Stimulated activated CD8-positive, alpha-beta memory T cell treated with anti-CD3 and anti-CD28 coated beads, Interleukin-4, amount 100 ng/mL, for 4 hours (primary cell): ENCODE measurements around the gene RNF175.

Experiments
- DNase-seq, 2 donors: peaks; one replicate each; pipeline ENCODE4 v3.0.0-alpha.2; 2020; ENCODE audit warnings: low read depth in 2 of 2, low spot score in 1 of 2

RNF175 gene

DNA sequence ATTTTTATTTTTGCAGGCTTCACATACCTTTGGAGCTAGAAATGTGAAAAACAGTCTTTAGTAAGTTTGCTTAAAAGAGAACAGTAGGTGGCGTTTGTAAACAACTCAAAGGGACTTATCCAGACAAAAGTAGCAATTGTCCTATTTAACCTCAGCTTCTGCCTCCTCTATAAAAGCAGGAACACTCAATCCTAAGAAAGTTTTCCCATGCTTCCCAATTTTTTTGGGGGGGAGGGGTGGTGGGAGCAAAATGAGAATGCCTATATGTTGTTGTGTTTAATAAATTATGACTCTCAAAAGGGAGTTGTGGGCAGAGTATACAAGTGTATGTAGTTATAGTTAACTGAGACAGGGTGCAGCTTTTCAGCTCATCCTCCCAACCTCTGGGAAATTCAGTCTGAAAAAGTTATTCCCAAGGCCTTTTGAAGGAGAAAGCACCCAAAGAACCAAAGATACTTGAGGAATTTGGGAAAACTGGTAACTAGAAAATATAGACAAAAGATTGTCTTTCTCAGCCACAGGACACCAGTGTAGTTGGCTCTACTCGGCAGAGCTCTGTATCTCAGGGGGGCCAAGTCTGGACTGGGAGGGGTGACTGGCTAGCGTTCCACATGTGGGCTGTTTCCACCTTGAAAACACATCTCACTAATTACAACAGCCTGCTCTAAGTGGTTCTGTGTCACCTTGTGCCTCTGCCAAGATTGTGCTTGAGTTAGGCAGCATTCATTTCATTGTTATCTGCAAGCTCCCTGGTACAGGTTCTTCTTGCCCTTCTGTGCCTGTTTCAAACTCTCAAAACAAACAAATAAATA, 26.3 kb upstream of the RNF175 start:
- no peak for DNase-seq

DNA sequence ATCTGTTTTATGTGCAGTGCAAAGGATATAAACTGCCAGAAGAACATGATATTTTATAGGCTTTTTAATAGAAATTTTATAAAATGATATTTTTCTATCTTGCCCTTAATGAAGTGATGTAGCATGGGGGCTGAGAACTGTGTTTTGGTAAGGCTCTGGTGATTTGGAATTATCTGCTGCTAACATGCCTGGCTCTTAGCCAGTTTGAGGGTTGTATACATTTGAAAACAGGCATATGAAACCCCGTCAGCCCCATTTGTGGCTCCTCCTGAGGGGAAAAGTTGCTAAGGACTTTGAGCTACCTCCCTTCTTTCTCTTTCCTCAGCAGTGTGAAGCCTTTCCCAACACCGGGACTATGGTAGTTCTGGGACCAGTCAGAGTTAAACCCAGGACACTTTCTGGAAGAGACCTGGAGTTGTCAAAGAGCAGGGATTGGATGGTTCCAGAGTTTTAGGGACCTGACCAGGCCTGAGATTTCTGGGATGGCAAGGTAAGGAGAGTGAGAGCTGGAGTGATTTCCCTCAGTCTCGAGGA, 24.4 kb upstream of the RNF175 start:
- DNase-seq = no peak

DNA sequence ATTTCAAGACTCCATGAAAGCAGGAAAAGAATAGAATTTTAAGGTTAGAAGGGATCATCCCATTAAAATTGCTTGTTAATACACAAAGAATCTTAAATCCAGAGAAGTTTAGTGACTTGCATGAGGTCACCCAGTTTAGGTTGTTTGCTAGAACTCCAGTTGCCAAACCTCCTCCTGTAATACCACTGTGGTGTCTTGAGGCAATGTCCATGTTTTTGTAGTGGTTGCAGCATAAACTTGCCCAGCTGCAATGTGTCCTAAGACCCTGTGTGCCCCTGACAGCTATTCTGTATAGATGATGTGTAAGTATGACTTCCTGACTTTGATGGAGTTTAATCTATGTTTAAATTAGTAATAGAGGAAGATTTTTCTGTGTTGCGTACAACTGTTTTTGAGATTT, 22.8 kb upstream of the RNF175 start:
- no peak for DNase-seq

DNA sequence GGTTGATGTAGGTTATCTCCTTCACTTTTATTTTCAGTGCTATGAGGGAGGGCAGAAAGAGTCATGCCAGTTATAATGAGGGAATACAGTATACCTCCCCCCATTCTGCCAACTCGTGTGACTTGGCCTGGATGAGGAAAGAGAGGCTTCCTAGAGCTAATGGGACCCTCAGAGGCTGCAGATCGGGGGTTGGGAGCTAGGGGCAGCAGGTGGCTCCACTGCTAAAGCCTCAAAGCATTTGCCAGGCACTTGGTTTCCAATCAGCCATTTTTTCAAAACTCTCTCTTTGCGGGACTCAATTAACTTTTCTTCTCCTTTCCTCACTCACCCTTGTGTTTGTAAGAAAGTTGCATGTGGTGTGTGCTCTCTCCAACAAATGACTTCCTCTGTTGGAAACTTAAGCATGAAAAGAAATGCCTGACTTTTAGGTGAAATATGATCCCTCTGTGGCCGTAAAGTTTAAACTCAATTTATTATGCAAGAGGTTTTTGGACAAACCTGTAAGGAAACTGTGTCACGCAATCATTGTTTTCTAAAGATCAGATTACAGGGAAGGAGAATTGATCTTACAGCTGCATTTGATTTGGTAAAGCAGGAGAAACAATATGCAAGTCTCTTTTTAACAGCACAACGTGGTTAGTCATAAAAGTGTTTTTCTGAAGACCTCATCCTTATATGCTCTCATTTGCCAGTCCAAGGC, 22.0 kb upstream of the RNF175 start:
- DNase-seq = no peak

DNA sequence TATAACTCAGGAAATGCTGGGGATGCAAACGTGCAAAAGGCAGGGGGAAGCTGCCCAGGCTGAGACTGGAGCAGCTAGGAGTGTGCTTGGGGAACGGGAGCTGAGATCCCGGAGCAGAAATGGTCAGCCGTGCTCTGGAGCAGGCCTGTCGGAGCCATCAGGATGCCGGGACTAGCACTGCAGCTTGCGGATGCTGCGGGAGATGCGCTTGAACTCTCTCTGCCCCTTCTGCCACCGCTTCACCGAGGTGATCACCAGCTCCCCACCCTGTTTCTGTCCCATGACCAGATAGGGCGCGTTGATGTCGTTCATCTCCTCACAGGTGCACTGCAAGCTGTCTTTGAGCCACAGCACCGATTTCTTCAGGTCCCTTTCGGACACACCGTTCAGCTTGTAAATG, 21.5 kb upstream of the RNF175 start:
- no peak for DNase-seq

DNA sequence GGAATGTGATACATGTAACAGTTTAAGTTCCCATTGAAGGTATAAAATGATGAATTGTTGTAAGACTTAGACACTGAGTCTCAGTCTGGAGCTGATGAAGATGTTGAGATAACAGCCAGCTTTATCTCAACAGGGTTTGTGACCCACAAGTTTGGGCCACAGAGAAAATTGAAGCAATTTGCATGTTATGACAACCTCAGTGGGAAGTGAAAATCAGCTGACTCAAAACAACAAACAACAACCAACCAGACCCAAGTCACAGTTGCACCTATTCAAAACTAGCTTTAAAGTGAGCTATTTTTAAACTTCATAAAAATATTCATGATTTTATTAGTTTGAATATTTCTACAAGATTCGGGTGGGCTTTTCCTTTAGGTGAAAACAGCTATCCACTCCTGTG, 21.1 kb upstream of the RNF175 start:
- no peak for DNase-seq

DNA sequence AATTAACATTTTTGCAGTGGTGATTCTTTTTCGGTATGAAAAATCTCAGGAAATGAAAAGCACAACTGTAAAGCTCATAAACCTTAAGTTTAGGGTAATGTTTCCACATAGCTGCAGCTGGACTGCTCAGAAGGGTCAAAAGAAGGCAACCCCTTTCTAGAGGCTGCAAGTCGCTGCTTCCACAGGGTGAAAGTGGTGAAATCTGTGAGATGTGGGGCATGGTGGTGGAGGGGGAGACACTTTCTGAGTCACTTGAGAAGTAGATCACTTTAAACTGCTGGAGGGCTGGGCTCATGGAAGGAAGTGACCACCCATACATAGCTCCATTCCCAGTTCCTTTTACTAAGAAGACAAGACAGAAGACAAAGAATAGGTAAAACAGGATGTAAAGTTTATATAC, 20.4 kb upstream of the RNF175 start:
- no peak for DNase-seq

DNA sequence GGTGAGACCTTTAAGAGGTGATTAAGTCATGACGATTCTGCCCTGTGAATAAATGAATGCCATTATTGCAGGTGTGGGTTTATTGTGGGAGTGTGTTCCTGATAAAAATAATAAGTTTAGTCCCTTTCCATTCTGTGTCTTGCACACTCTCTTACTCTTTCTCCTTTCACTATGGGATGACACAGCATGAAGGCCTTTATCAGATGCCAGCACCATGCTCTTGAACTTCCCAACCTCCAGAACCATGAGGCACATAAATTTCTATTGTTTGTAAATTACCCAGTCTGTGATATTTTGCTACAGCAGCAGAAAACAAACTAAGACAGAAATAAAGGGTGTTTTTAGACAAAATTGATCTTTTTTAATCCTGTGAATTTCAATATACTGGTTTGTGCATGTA, 18.6 kb upstream of the RNF175 start:
- no peak for DNase-seq

DNA sequence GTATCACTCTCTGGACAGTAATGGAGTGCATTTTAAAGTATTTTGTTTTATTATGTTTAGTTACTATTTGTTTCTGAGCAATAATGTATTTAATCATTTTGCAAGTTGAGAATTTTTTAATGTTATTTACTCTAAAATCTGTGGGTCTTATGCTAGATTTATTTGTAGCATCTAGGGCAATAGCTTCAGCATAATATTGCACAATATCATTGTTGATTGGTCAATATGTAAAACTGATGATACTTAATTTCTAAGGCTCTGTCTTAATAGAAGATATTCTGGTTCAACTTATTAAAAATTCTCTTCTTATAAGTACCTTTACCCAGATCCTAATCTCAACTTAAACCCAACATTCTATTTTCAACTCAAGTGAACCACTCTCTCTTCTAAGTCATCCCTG, 17.6 kb upstream of the RNF175 start:
- no peak for DNase-seq

DNA sequence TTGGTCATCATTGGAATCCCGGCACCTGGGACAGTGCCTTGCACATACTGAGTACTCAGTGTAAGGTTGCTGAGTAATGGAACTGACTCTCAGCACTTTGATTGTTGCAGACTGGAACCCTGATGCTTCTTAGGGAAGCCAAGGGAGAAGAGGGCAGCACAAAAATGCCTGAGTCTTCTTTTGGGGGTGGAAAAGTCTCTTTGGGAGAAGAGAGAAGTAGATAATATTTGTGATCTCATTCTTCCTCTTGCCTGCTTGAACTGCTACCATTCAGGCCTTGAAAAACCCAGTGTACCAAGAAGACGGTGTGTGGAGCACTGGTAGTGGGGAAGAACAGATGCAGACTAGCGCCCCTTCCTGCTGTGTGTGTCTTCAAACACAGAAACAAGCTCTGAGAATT, 16.8 kb upstream of the RNF175 start:
- DNase-seq = no peak

DNA sequence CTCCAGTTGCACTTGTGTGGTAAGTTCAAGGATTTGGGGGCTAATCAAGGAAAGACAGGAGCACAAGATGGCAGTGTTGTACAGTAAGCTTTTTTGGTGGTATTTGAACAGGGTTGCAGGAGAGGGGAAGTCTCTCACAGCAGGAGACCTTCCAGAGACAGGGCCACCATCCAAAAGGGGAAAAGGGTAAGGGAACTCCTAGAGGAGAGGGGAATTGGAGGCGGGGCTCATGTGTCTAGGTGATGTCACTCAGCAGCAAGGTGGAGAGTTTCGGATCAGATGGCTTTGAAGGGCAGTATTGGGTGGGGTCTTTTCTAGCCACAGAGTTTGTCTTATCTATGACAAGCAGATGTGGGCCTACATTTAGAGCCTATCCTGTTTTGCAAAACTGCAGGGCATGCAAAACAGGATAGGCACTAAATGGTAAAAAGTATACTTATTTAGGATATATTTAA, 13.4 kb upstream of the RNF175 start:
- DNase-seq = no peak

DNA sequence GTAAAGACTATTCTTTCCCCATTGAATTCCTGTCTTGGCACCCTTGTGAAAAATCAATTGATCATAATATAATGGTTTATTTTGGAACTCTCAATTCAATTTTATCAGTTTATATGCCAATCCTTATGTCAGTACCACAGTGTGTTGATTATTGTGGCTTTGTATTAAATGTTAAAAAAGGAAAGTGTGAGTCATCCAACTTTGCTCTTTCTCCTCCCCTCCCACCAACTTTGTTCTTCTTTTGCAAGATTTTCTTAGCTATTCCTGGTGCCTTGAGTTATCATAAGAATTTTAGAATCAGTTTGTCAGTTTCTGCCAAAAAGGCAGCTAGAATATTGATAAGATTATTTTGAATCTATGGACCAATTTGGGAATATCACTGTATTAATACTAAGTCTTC, 11.2 kb upstream of the RNF175 start:
- DNase-seq = no peak

DNA sequence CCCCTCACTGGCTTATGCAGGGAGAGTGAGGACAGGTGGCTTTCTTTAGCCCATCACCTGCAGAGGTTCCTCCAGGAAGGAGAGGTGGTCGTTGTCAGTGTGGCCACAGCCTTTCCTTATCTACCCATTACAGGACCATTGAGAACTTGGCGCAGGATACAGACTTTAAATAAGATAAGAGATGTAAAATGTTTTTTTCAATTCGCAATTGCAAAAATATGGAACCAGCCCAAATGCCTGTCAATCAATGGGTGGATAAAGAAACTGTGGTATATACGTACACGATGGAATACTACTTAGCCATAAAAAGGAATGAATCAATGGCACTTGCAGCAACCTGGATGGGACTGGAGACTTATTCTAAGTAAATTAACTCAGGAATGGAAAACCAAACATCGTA, 6.9 kb upstream of the RNF175 start:
- DNase-seq = no peak

DNA sequence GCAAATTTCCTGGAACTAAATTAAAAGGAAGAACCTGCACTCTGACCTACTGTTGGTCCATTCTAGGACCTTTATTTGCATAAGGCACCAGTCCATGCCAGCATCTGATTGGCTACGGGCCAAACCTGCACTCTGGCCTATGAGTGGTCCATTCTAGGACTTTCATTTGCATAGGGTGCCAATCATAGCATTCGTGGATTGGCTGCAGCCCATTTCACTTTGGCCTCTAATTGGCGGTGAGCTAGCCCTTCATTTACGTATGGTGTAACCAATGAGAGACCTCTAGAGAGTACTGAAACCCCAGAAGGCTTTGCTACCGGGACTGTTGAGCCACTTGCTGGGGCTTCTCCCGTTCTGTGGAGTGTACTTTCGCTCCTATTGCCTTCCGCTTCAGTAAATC, 6.1 kb upstream of the RNF175 start:
- DNase-seq = no peak

DNA sequence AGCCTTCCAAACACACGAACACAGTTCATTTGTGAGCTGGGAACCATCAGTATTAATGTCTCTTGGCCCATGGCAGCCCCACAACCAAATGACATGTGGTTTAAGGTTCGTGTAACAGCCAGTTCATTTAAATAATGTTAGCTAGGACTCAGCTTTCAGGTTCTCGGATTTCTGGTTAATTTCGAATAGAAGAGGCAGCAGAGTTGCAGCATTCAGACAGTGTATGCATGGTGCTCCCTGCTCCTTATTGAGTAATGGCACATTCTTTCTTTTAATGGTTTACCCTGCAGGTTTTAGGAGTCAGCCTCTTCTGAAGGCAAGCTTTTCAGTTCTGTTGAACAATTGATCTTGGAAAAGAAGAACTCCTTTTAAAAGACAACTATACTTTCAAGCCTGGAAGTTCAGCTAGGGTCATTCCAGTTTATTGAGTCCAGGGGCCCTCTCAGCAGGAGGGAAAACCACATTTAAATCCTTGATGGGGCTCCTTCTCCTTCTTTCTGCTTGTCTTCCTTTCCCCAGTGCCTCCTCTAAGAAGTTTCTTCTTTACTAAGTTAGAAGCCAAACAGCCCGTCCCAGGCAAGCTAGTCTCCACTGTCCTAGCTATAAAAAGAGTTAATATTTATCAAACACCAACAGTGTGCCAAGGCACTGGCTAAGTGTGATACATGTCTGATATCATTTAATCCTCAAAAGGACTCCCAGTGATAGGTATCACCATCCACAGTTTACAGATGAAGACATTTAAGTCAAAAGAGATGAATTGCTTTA, 5.0 kb upstream of the RNF175 start:
- no peak for DNase-seq

DNA sequence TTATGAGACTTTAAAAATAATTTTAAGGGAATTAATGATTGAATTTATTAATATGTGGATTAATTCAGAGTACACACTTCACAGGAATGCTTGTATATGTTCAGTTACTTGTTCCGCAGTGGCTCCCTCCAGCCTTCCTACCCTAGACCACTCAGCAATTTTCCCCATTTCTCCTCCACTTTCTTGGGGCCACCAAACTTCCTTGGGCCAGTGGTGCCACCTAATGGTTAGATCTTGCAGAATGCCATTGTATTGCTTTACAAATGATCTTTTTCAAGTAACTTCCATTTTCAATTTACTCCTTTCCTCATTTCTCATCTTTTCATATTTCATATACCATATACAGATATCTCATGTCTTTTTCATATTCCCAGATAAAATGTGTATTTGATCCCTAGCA, 3.6 kb upstream of the RNF175 start:
- DNase-seq = no peak

DNA sequence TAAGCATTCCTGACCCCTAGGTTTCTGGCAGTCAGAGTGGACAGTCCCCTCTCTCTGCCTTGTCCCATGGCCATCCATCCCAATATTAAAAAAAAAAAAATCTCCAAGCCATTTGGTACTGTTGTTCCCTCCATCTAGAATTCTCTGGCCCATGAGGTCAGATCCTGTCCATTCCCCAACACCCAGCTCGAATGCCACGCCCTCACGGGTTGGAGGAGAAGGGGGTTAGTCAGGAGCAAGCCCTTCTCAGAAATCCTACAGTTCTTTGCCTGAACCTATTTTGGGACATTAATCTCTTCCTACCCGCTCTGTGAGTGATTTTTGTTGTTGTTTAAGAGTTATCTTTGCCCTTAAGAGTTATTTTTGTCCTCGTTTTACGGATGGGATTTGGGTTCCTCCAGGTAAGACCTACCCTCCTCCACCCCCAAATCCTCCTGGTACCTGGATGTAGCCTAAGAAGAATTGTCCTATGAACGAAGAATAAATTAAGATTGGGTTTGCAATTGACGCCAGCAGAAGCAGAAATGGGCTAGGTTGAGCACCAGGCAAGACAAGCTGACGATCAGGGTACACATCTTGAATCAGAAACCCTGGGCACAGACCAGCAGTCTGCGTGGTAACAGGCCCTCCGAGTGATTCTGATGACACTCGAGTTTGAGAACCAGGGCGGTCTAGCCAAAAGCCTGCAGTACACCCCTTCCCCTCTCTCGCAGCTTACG, 977 bp downstream of the RNF175 start:
- DNase-seq = no peak

DNA sequence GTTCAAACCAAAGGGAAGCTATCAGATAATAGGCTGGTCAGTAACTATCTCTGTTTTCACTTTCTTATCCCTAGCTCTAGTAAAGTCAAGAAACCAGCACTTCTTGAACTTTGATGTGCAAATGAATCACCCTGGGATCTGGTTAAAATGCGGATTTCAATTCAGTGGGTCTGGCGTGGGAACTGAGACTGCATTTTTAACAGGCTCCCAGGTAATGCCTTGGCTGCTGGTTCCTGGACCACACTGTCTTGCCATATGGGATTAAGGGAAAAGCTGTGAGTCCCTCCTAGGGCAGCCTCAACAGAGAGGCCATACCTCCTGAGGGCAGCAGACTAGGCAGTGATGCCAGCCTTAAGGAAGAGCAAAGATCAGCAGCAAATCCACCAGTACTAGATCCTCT, 1.7 kb downstream of the RNF175 start:
- no peak for DNase-seq

DNA sequence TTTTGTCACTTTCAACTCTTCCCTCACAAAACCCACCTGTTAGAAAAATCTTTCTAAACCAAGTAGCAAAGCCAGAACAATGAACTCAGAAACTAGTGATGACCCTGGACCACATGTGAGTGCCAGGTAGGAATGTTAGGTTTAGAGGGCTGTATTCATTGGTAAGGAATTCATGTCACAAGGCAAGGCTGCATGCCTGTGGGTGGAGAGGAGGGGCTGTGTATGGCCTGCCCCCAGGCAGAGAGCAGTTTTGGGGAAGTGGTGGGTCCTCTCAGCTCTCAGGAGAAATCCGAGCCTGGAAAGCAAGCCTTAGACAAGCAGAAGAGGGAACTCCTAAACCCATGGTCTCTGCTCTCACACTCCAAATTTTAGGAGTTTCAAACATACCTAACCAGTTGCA, 2.4 kb downstream of the RNF175 start:
- DNase-seq = no peak

DNA sequence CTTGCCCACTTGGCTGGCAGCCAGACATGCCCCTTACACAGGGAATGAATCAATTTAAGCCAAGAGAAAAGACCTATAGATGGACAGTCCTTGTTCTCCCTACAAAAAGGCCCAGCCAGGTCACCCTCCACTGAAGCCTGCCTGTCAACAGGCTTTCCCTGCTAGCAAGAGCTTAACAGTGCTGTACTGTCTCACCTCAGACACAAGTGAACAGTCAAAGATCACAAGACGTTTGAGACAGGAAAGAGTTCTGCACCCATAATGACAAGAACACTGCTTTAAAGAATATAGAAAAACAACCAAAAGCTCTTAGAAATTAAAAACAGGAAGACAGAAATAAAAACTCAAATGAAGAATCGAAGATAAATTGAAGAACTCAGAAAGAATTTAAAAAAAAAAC, 4.6 kb downstream of the RNF175 start:
- DNase-seq = no peak

DNA sequence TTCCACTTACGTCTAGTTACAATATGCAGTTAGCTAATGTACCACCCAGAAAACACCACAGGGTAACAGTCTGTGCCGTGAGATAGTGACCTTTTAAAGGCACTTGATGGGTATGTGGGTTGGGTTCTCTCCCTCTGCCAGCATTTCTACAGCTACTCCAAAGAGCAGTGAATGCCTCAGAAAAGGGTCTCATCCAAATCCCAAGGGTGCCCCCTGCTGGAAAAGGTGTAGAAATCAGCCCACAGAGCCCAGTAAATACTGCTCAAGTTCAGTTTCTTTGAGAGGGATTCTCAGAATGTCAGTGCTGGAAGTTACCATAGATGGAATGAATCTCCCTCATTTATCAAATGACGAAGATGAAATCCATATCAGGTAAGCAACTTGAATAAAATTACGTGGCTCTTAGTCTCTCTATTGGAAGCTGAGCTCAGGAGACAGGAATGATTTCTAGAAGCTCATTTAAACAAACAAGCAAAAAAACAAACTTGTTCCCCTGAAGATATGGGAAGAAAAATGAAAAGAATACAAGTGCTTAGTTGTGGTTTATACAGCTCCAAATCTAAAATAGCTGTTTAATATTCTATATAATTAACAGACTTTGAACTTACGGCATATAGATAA, 9.5 kb downstream of the RNF175 start:
- peak; percentile 10 to 12 for DNase-seq
